AML-193 (cell line): ENCODE results near the gene ICAM3.

Experiments
- DNase-seq, 2 experiments: peaks; one replicate each; lab custom pipeline; 2025; lab: John Stamatoyannopoulos, UW

Gene ICAM3

GRCh38 chr19:10291554-10292205 lies 47.7 kb downstream of the ICAM3 start:
- no peak for DNase-seq

GRCh38 chr19:10290876-10291553 lies 48.4 kb downstream of the ICAM3 start:
- no peak for DNase-seq

- no peak for DNase-seq
Measured at GRCh38 chr19:10290357-10290875, 49.0 kb downstream of the ICAM3 start.

- DNase-seq, result no peak
Measured at GRCh38 chr19:10289836-10290356, 49.5 kb downstream of the ICAM3 start, which contains the start of gene ICAM5. Gene ICAM5, plus strand, starts transcription at chr19:10289952. Its CDS starts 92 bp downstream, at chr19:10290044.

- peak in 1 of 2 experiments; percentile 13 for DNase-seq
Measured at GRCh38 chr19:10289167-10289835, 50.1 kb downstream of the ICAM3 start.

GRCh38 chr19:10288662-10289166 lies 50.7 kb downstream of the ICAM3 start:
- peak; percentile 25 to 26 for DNase-seq

- DNase-seq, result peak; percentile 71 to 73
Measured at GRCh38 chr19:10286803-10287737, 52.4 kb downstream of the ICAM3 start, which contains the start of gene ICAM4. Gene ICAM4, plus strand, starts transcription at chr19:10286955. Its CDS starts 58 bp downstream, at chr19:10287013.

- DNase-seq, result no peak
Measured at GRCh38 chr19:10285393-10285792, 54.0 kb downstream of the ICAM3 start.

- no peak for DNase-seq
Measured at GRCh38 chr19:10284960-10285278, 54.5 kb downstream of the ICAM3 start.

- DNase-seq, result no peak
Measured at GRCh38 chr19:10284065-10284959, 55.1 kb downstream of the ICAM3 start.
